Fibroblast of pulmonary artery (primary cell): ENCODE results near the gene RBM22.
"Not testable (repeated sequence)": the region's sequence is repeated elsewhere in the genome, so short reads cannot be mapped to it uniquely, and the experiment has no call there.

ENCODE experiments used
- DNase-seq: peaks from one replicate; pipeline ENCODE4 v3.0.0-alpha.2; 2010; ENCODE audit warnings: low read depth
- H3K4me3 ChIP-seq: replicated peaks from 2 replicates; pipeline ENCODE4 v1.5.1; 2011; ENCODE audit warnings: low read depth, mild to moderate bottlenecking, control low read depth, low read length, moderate library complexity
- TF ChIP-seq, protein P1 (sequence below): IDR thresholded peaks from 2 replicates; pipeline ENCODE4 v1.5.1; 2011; ENCODE audit warnings: mild to moderate bottlenecking, control low read depth, low read length, inconsistent platforms; ENCODE audit errors: missing control alignments

RBM22 gene

DNA sequence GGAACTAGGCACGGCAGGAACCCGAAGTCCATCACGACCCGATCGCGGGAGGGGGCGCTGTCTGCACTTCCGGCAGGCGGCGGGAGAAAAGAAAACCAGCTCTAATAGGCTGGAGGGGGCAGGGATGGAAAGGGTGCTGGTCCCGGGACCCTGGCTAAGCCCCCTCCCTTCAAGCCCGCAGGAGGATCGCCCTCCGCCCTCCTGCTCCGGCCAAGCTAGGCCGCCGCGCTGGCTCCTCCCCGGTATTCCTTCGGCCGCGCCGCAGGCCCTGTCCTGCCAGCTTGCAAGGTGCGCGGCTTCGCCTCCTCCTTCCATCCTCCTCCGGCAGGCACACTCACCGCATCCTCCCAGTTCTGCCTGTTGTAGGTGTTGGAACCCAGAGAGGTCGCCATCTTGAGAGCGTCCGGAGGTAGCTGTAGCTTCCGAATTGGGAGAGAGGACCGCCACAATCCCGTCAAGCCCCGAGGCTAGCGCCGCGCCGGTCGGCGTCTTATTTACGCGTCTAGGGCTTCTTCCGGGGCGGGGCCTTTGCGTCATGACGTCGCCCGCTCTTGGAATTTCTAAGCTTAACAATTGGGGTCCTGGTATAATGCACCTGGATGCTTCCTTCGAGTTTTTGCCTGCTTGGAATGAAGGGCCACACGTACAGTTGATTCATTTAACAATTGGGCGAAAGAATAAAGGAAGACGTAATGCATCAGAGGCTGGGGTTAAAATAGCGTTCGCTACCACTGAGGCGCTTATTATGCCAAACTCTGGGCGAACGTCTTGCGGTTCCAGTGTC, at the start of gene RBM22:
Gene RBM22, minus strand, starts transcription at position 469 of the 784 bp plus-strand sequence. Its CDS starts 77 bp downstream, at position 392.
- peak; percentile 89 for DNase-seq
- TF ChIP-seq, protein P1, sequence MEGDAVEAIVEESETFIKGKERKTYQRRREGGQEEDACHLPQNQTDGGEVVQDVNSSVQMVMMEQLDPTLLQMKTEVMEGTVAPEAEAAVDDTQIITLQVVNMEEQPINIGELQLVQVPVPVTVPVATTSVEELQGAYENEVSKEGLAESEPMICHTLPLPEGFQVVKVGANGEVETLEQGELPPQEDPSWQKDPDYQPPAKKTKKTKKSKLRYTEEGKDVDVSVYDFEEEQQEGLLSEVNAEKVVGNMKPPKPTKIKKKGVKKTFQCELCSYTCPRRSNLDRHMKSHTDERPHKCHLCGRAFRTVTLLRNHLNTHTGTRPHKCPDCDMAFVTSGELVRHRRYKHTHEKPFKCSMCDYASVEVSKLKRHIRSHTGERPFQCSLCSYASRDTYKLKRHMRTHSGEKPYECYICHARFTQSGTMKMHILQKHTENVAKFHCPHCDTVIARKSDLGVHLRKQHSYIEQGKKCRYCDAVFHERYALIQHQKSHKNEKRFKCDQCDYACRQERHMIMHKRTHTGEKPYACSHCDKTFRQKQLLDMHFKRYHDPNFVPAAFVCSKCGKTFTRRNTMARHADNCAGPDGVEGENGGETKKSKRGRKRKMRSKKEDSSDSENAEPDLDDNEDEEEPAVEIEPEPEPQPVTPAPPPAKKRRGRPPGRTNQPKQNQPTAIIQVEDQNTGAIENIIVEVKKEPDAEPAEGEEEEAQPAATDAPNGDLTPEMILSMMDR, result peak; percentile 53
- peak within 1 kb of the TSS; percentile 92 for H3K4me3 ChIP-seq

DNA sequence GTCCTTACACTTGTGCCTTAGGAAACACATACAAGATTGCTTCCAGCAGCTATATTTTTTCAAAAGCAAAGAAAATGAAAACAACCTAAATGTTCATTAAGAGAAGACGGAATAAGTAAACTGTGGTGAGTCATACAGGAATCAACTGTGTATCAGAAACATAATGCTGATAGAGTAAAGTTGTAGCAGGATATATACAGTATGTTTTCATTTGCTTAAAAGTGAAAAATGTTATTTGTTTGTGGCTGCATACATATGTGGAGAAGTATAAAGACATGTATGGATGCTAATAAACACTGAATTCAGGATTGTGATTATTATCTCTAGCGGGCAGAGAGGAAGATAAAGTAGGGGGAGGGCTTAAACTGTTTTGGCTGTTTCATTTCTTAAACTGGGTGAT, 49.6 kb upstream of the RBM22 start:
- no peak overlapping the region for H3K4me3 ChIP-seq
- DNase-seq, result no peak
- TF ChIP-seq, protein P1, result no peak

DNA sequence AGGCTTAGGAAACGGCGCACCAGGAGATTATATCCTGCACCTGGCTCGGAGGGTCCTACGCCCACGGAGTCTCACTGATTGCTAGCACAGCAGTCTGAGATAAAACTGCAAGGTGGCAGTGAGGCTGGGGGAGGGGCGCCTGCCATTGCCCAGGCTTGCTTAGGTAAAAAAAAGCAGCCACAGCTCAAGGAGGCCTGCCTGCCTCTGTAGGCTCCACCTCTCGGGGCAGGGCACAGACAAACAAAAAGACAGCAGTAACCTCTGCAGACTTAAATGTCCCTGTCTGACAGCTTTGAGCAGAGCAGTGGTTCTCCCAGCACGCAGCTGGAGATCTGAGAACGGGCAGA, 42.3 kb upstream of the RBM22 start:
- not testable (repeated sequence) for DNase-seq

DNA sequence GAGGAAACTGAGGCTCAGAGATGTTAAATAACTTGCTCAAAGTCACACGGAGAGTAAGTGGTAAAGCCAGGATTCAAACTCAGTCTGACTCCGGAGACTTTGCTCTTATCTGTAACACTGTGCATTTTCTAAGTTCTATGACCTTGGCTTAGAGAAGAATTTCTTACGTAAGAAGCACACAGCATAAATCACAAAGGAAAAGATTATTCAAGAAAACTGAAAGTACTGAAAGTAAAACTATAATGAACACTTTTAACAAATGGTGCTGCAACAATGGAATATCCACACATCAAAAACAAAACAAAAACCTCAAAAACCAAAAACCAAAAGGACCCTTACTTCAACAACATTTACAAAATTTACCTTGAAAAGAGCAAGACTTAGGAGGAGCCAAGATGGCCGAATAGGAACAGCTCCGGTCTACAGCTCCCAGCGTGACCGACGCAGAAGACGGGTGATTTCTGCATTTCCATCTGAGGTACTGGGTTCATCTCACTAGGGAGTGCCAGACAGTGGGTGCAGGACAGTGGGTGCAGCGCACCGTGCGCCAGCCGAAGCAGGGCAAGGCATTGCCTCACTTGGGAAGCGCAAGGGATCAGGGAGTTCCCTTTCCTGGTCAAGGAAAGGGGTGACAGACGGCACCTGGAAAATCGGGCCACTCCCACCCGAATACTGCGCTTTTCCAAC, 41.7 kb upstream of the RBM22 start:
- not testable (repeated sequence) for H3K4me3 ChIP-seq
- DNase-seq, result peak; percentile 38

More for the DNA sequence above, 42.3 kb upstream of the RBM22 start:
- not testable (repeated sequence) for H3K4me3 ChIP-seq

DNA sequence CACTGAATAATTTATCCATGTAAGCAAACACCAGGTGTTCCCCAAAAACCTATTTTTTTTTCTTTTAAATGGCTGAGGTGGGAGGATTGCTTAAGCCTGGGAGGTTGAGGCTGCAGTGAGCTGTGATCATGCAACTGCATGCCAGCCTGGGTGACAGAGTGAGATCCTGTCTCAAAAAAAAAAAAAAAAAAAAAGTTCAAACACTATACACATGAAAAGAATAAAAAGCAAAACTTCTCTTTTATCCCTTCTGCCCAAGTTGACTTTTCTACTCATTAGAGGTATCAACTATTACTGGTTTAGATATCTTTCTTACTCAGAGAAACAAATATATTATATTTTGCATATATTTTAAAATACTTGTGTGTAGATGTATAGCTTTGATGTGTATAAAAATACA, 40.1 kb upstream of the RBM22 start:
- no peak overlapping the region for H3K4me3 ChIP-seq
- TF ChIP-seq, protein P1, result no peak
- DNase-seq, result no peak

DNA sequence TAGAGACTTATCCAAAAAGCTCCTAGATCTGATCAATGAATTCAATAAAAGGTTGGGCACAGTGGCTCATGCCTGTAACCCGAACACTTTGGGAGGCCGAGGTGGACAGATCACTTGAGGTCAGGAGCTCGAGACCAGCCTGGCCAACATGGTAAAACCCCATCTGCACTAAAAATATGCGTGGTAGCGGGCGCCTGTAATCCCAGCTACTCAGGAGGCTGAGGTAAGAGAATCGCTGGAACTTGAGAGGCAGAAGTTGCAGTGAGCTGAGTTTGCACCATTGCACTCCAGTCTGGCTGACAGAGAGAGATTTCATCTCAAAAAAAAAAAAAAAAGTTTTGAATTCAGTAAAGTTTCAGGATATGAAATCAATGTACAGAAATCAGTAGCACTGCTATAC, 38.0 kb upstream of the RBM22 start:
- TF ChIP-seq, protein P1, result no peak
- DNase-seq, result no peak
- no peak overlapping the region for H3K4me3 ChIP-seq

DNA sequence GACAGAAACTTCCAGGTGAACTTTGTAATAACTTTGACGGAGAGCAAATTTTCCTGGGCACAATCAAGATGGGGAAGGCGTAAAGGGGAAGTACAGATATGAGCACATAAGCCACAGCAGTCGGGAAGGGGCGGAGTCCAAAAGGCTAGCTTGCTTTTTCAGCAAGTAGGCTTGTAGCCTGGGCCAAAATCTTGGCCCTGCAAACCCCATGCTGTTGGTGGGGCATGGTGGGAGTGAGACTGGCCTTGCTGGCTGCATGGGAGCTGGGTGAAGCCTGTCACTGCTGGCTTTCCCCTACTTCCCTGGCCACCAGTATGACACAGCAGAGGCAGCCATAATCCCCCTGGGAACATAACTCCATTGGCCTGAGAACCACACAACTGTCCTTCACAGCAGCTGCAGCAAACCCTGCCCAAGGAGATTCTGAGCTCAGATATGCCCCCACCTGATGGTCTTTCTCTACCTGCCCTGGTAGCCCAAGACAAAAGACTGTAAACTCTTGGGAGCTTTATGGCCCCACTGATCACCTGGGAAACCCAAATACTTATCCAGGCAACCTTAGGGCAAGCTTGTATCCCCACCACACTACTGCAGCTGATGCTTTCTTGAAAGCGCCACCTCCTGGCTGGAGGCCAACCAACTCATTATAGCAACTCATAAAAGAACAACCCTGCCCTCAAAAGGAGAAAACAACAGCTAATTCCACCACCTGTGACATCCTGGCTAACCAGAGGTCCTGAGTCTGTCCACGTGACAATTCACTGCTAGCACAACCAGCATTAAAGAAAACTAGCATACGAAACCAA, 33.9 kb upstream of the RBM22 start:
- TF ChIP-seq, protein P1, result no peak
- DNase-seq, result no peak
- H3K4me3 ChIP-seq, result no peak overlapping the region
